Germinal center (tissue), 1 donor: ENCODE results near the gene CLMN.
"Not testable (repeated sequence)": the region's sequence is repeated elsewhere in the genome, so short reads cannot be mapped to it uniquely, and the experiment has no call there.

ENCODE experiments used
- DNase-seq: peaks from one replicate; pipeline ENCODE4 v3.0.0; 2012; ENCODE audit warnings: mixed read lengths, low spot score

CLMN gene

DNA sequence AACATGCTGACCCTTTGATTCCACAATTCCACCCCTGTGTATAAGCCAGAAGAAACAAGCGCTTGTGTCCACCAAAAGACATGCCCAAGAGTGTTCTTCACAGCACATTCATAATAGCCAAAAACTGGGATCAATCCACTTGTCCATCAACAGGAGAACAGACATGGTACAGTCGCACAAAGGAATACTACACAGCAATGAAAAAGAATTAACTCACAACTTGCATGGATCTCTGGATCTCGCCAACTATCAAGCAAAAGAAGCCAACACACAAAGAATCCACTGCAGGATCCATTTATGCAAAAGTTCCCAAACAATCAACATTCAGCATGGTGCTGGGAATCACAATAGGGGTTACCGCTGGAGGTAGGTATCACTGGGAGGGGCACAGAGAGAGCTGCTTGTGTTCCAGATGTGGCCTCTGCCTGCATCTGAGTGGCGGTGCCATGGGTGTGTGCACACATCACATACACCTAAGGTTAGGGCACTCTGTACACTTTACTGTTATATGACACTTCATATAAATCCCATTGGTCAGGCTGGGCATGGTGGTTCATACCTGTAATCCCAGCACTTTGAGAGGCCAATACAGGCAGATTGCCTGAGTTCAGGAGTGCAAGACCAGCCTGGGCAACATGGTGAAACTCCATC lies 30.9 kb downstream of the CLMN start:
- no peak for DNase-seq

DNA sequence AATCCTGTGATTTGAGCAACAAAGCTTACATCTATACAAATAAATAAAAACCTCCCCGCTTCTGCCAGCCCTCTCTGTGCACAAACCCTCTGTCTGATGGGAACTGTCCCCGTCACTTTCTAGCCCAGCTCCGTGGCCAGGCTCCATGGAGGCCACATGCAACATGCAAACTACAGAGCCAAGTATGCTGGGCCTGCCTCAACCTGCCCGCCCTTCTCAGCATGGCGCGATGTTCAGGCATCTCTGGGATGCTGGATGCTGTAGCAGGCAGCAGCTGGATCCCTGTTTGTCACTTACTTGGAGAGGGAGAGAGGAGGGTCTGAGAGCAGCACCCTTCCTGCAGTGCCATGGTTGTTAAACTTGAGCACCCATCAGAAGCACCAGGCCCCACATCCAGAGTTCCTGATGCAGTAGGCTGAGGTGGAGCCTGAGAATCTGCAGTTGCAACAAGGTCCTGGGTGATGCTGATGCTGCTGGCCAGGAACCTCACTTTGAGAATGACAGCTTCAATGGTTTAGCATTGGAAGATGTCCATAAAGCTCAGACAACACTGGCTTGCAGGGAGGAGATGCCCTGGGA lies 32.4 kb downstream of the CLMN start:
- no peak for DNase-seq

DNA sequence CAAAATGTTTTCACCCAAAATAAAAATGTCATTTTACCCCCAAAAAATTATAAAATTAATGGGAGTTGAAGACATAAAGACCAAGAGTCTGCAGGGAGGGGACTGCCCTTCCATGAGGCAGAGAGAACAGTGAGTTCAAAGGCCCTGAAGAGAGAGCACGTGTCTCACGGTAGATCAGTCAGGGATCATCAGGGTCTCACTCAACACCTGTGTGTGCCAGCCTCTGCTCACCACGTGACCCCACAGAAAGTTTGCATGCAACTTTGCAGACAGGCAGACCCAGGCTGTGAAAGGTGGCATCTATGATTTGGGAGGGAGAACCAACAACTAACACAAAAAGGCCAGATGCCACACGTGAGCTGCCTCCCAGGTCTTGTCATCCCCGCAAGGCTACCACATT lies 33.1 kb downstream of the CLMN start:
- no peak for DNase-seq

DNA sequence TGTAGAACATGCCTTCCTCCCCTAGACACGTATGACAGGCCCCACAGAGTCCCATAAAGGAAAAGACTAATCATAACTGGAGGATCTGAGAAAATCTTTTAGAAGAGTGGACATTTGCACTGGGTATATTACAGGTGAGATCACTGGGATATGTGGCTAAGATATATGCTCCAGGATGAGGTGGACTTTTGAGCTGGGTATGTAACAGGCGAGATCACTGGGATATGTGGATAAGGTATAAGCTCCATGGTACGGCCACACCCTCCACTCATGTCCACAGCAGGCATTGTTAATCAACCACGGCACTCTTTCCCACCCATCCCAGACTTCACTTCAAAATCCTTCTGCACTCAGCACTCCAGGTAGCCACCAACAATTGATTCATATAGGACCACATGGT lies 34.1 kb downstream of the CLMN start:
- DNase-seq, result no peak

DNA sequence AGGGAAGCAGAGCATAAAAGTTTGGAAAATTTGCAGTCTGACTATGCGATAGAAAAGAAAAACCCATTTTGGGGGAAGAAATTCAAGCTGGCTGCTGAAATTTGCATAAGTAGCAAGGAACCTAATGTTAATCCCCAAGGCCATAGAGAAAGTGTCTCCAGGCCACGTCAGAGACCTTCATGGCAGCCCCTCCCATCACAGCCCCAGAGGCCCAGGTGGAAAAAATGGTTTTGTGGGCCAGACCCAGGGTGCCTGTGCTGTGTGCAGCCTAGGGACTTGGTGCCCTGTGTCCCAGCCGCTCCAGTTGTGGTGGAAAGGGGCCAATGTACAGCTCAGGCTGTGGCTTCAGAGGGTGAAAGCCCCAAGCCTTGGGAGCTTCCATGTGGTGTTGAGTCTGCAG lies 35.9 kb downstream of the CLMN start:
- not testable (repeated sequence) for DNase-seq

DNA sequence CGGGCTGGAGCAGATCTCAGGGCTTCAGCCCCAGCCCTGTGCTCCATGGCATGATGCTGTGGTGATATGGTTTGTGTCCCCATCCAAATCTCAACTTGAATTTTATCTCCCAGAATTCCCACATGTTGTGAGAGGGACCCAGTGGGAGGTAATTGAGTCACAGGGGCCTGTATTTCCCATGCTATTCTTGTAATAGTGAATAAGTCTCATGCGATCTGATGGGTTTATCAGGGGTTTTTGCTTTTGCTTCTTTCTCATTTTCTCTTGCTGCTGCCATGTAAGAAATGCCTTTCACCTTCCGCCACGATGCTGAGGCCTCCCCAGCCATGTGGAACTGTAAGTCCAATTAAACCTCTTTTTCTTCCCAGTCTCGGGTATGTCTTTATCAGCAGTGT lies 36.7 kb downstream of the CLMN start:
- not testable (repeated sequence) for DNase-seq

DNA sequence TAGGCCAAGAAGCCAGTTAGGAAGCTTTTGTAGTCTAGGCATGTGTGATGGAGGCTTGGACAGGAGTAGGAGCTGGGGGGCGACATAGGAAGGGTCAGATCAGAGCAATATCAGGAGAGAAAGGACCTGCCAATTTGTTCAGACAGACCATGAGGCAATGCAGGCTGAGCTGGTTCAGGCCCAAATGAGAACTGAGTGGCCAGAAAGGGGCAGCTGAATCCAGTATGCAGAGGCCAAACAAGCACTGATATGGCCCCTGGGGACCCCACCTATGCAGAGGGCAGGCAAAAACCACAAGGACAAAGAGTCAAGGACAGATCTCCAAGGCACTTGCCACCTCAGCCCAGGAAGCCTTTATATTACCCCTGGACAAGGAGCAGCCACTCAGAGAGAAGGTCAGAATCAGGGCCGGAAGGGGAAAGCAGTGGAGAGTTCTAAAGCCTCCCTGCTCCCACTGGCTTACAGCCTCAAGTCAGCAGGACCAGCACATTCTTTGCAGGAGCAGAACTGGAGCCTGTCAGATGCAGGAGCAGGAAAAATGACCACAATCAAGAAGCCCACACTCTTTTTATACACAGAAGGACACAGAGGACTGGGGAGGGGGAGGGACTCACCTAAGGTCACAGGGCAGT lies 37.2 kb downstream of the CLMN start:
- no peak for DNase-seq

DNA sequence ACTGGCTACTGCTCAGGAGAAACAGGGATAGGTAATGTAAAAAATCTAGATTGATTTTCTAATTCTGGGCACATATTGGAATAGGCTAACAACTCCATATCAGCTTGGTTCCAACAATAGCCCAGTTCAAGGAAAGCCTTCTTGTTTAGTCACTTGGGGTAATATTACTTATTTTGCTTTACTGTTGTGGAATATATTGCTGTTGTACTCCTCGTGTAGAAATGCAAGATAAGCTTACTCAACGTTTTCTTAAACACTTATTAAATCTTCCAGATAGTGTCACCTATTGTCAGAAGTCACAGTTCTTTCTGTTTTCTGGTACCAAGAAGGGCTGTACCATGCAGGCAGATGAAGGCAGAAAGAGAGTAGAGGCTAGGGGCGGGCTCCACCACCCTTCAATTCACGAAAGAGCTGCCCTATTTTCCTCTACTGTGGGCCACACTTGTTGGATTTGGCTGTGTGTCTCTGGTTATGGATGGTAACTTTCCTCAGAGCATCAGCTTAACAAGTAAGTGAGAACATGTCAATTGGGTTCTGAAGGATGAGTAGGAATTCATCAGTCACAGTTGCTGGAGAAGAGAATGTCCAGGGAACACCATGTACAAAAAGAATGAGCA lies 38.0 kb downstream of the CLMN start:
- no peak for DNase-seq

DNA sequence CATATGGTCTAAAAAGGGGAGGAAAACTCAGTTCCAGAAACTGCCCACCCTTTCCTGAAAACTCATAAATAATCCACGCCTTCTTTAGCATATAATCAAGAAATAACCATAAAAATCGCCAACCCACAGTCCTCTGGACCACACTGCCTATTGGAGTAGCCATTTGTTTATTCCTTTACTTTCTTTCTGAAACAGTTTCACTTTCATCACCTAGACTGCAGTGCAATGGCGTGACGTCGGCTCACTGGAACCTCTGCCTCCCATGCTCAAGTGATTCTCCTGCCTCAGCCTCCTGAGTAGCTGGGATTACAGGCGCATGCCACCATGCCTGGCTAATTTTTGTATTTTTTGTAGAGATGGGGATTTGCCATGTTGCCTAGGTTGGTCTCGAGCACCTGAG lies 44.2 kb downstream of the CLMN start:
- DNase-seq, result no peak

DNA sequence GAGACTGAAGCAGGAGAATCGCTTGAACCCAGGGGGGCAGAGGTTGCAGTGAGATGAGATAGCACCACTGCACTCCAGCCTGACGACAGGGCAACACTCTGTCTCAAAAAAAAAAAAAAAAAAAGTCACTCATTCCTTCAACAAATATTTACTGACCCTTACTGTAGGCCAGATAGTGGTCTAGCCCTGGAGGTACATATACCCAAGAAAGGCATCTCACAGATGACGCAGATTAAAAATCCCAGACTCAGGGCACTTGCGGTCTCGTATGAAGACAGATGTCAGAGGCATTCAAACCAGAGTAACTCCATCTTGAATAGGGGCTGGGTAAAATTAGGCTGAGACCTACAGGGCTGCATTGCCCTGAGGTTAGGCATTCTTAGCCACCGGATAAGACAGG lies 44.8 kb downstream of the CLMN start:
- no peak for DNase-seq

DNA sequence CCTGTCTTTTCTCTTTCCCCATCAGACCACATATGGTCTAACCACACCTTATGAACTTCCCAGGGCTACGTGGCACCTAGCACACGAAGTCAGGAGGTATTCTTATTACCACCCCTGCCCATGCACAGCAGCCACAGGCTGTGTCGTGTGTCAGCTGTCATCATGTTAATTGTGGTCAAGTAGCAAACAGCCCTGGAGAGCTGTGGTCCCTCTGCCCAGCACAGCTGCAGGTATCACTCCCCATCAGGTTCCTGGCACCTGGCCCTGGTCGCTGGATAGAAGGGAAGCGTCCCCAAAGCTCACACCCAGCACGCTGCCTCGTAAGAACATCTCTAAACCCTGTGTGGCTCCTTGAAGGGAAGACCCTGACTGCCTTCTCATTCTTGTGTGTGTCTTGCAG lies 45.4 kb downstream of the CLMN start:
- no peak for DNase-seq

DNA sequence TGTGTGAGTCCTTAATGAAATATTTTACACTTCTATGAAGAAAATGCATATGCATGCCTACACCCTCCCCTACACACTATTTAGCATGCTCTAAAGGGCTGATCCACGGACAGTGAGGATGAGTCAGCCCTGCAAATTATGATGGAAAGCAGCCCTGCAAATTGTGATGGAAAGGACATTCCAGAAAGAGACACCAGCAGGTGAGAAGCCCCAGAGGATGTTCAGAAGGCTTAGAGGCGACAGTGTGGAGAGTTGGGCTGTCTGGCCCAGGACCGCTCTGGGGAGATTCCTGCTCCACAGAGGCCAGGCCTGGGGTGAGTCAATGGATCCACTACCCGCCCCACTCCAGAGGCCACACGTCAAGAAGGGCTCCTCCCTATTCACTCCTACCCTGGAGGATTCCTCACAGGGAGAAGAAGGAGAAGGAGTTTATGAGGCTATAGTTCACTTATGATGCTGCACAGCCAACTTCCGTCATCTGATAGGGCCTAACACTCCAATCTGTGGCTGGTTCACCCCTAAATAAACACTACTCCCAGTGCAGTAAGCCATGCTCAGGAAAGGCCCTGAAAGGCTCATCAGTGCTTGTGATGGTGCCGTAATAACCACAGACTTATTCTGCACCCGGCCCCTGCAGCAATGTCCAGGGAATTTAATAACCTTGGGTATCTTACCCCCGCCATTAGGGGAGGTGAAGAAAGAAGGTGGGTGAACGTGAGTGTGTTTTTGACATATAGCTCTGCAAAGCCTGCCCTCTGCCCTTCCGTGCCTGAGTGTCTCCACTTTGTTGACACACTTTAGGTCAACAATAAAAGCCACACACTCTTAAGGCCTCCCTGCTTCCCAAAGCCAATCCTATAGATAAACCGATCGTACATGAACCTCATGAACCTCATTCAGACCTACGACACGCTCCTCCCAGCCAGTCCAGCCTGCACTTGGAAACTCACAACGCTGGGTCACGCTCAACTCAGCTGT lies 46.4 kb downstream of the CLMN start:
- no peak for DNase-seq

DNA sequence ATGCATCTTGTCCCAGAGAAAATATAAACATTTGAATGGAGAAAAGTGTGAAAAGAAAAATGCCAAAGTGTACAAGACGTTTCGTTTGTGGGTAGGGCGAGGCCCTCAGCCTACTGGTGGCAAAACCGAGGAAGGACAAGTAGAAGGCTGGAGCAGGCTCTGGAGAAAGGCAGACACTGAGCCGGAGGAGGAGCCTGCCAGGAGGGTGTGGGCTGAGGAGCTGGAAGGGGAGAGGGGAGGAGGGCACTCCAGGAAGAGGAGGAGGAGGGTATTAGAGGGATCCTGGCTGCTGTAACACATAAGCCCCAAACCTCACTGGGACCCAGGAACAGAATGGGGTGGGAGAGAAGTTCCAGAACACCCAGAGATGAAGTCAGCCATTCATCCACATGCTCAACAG lies 47.7 kb downstream of the CLMN start:
- no peak for DNase-seq

DNA sequence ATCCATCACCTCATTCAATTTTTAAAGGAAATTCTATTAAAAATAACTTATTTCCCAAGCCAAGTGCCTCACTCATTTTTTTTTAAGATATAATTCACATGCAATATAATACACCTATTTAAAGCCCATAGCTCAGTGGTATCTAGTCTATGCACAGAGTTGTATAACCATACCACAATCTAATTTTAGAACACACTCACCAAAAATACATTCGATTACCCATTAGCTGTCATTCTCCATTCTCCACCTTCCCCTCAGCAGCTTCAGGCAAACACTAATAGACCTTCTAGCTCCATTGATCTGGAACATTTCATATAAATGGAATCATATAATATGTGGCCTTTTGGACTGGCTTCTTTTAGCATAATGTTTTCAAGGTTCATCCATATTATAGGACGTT lies 49.5 kb downstream of the CLMN start:
- no peak for DNase-seq

DNA sequence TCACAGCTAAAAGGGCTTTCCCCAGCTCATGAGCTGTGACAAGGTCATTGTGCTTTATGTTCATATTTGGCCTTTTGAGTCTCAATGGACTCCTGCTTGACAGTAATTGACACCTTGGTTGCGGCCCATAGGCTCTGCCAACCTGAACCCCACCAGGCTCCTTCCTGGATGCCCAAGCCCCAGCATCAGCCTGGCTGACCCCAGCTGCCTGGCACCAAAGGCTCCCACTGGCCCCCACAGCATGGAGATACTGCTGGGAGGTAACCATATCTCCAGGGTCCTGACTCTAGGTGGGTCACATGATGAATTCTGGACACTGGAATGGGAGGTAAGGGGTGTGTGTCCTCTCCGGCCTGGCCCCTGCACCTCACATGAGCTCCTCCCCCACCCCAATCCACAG lies 50.2 kb downstream of the CLMN start:
- DNase-seq, result no peak

DNA sequence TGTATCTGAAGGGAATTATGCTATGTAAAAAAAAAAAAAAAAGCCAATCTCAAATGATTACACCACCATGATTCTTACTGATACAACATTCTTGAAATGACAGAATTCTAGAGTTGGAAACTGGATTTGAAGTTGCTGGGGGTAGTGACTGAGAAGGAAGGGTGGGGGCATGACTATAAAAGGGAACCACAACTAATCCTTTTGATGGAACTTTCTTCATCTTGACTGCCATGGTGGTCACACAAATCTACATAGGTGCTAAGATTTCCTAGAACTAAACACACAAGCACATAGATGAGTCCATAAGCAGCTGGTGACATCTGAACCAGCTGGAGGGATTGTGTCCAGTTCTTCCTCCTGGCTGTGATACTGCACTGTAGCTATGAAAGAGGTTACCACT lies 51.4 kb downstream of the CLMN start:
- DNase-seq, result no peak

DNA sequence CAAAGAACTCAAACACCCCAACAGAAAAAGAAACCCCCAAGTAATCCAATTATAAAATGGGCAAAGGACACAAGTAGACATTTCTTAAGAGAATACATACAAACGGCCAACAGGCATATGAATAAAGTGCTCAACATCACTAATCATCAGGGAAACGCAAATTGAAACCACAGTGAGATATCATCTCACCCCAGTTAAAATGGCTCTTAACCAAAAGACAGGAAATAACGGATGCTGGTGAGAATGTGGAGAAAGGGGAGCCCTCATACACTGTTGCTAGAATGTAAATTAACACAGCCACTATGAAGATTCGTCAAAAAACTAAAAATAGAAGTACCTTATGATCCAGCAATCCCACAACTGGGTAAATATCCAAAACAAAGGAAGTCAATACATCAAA lies 52.4 kb downstream of the CLMN start:
- no peak for DNase-seq

DNA sequence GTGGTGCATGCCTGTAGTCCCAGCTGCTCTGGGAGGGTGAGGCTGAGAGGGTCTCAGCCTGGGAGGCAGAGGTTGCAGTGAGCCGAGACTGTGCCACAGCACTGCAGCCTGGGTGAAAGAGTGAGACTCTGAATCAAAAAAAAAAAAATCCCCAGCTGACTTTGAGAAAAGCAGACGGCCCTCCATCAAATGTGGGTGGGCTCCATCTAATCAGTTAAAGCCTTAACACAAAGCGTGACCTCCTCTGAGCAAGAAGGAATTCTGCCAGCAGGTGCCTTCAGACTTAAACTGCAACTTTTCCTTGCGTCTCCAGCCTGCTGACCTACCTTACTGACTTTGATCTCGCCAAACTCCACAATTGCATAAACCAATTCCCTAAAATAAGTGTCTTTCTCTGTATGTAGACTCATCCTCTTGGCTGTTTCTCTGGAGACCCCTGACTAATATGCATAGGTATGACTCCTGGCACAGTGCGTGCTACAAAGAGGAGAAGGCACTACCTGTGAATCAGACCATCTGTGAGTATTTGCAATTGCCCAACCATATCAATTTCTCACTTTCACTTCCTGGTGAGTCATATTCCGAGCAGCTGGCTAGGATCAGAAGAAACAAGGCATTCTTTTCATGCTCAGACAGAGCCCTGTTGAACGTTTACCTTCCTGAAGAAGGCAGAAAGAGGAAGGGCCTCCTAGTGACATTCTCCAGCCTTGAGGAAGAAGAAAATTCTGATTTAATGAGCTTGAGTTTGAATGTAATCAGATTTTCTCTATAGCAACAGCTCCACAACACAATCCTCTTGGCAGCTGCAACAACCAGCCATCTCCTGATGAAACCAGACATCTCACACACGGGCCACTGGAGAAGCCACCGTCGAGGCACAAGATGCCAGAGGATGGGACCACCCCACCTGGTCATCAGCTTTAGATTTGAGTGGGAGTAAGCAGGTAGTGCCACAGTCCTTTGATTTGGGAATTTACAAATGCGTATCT lies 54.3 kb downstream of the CLMN start:
- peak; percentile 56 for DNase-seq

DNA sequence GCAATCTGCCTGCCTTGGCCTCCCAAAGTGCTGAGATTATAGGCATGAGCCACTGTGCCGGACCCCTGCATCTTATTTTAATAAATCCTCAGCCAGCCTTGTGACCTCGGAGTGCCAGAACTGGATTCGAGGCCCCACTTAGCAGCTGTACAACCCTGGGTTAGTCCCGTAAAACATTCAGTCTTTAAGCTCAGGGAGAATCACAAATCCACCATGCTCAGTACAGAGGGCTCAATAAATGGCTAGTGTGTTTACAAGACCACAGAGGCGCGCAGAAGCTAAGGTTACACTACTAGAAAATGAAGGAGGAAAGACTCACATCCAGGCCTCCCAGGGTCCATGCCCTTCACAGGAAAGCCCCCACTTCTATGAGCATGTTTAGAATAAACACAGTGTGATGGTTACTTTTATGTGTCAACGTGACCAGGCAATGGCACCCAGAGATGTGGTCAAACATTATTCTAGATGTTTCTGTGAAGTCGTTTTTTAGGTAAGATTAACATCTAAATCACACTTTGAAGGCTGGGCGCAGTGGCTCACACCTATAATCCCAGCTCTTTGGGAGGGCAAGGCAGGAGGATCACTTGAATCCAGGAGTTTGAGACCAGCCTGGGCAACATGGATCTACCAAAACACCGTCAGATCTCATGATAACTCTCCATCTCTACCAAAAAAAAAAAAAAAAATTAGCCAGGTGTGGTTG lies 55.3 kb downstream of the CLMN start:
- no peak for DNase-seq

DNA sequence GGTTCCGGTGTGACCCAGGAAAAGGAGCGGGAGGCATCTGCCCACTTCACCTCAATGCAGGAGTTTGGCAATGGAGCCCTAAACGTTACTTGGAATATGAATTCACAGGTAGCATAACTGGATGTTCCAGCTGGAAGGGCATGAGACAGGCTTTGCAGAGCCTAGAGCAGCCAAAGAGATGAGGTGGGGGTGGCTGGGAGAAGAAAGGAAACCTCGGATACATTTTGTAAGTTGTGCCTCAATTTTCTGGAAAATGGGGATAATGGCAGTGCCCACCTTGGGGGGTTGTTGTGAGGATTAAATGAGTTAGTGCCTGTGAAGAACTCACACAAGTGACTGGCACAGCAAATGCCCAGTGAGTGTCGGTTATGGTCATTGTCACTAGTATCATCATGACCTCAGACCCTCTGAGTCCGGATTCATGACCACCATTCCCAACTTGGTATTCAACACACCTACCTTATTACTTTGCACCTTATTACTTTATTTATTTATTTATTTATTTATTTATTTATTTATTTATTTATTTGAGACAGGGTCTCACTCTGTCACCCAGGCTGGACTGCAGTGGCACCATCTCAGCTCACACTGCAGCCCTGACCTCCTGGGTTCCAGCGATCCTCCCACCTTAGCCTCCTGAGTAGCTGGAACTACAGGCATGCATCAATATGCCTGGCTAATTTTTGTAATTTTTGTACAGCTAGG lies 56.0 kb downstream of the CLMN start:
- DNase-seq, result no peak
